ENCODE data around the gene FGF2. TPM values are rescaled to one million over a fixed set of nuclear protein-coding genes. Genes with fewer than 3 reads are reported as not detected.

The FGF2 gene
- polyA plus RNA-seq, 1 of the 3 experiments (the other 2 are of a cell fraction): 11.1 TPM

DNA sequence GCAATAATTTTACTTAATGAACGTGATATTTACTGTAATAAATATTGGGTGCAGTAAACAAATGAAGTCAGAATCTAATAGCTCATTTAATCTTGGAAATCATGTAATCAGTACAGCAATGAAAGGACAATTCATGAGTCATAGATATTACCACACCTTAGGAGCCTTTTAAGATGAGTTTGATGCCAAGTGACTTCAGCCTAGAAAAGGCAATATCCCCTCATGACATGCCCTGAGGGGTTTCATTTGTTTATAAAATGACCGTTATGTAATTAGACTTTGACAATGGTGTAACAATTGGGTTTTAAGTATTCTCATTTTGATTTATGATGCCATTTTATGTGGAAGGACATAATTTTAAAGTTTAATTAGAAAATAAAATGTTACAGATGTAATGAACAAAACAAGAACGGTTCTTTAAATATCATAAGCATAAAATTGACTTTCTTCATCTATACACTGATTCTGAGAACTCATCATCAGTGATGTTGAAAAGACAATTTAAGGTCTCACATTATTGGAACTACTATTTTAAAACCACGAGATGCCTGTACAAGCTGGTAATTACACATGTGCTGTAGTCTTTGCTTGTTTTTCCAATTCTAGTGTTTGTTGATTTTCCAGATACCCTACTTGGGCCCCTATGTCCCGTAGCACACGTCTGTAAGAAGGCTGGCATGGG is 5.0 kb downstream of the FGF2 start:
- ChIA-PET POLR2A (no interaction called here), CTCF (interaction anchor here (1.0 to 1.8 kb wide), 4 partner anchors 14 to 98 kb away, joined by 3 to 5 read pairs (median 4); no protein-coding TSS in a partner anchor)

DNA sequence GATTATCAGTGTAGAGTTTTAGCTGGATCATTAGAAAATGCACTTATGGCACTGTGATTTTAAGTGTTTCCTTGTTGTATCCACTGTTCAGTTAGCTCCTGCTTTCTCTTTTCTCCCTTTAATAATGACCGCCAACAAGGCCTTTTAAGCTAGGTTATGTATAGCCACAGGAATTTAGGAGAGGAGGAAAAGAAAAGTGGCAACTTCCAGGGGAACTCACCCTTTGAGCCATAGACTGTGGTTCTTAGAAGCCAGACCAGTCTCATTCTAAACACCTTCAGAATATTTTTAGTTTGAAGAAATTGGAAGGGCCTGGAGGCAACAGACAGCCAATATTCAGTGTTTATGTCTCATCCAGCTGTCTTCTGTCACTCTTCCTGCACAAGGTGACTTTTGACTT is 6.1 kb downstream of the FGF2 start:
- POLR2A ChIA-PET: no interaction called here

More for the DNA sequence above, 5.0 kb downstream of the FGF2 start:
- Histone ChIP-seq H3K9ac (no peak overlapping the region), H3K36me3 (replicated peaks in 1 of 2; ENCODE audit: control insufficient read depth in 1 of 2, insufficient read depth in 2 of 2, low read length in 1 of 2) (peaks cover 18 to 41% of the 10 kb centered on the region in 2 experiments), H3K9me3 (no peaks in the 10 kb centered on the region), H3K27ac (ENCODE audit: low read depth in 2 of 2, low read length in 1 of 2) (no peak overlapping the region), H3F3A (replicated peaks; ENCODE audit: insufficient read depth) (peaks cover 5% of the 10 kb centered on the region), H3K9me2 (no peaks in the 10 kb centered on the region), H3K27me3 (ENCODE audit: insufficient read depth) (no peaks in the 10 kb centered on the region), H3K4me1 (ENCODE audit: control insufficient read depth in 1 of 2, insufficient read depth in 2 of 2, low read depth in 1 of 2, low read length in 1 of 2) (peaks cover 5 to 11% of the 10 kb centered on the region in 2 experiments; a peak in 2 of 4 replicates), H3K4me2 (peak overlapping the region; percentile 29), H4K20me1 (ENCODE audit: insufficient read depth) (peaks cover 43% of the 10 kb centered on the region), H2AFZ (ENCODE audit: low read depth) (no peak overlapping the region), H3K4me3 (ENCODE audit: low read depth in 2 of 2, low read length in 1 of 2) (no peak overlapping the region; a peak in 1 of 4 replicates), H3K79me2 (ENCODE audit: insufficient read depth) (peaks cover 97% of the 10 kb centered on the region)
- DNase-seq: no peak
- TF ChIP-seq CHD2 (IDR thresholded peaks at IDR 0.05; ENCODE audit: low read length, partially characterized antibody) (no peak), NRF1 (IDR thresholded peaks at IDR 0.05; ENCODE audit: low read depth, low read length) (no peak), SIN3A (IDR thresholded peaks at IDR 0.05; ENCODE audit: borderline replicate concordance, low read depth, low read length) (no peak), GABPA (IDR thresholded peaks at IDR 0.05; ENCODE audit: low read depth) (no peak), FOSL2 (IDR thresholded peaks at IDR 0.05; ENCODE audit: borderline replicate concordance, low read depth) (0 out of 2 replicates have a peak, but pooled peaks have one; percentile 6), POLR2AphosphoS5 (IDR thresholded peaks at IDR 0.05; ENCODE audit: low read depth, low read length) (no peak)
- TF ChIP-seq, protein P1, sequence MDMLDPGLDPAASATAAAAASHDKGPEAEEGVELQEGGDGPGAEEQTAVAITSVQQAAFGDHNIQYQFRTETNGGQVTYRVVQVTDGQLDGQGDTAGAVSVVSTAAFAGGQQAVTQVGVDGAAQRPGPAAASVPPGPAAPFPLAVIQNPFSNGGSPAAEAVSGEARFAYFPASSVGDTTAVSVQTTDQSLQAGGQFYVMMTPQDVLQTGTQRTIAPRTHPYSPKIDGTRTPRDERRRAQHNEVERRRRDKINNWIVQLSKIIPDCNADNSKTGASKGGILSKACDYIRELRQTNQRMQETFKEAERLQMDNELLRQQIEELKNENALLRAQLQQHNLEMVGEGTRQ (IDR thresholded peaks at IDR 0.05; ENCODE audit: borderline replicate concordance, low read depth, low read length): no peak
- 79% methylated on average over 6 of the region's 6 CpGs for WGBS (ENCODE audit: low lambda C conversion rate)

More for the DNA sequence above, 6.1 kb downstream of the FGF2 start:
- H3K4me1 ChIP-seq (ENCODE audit: control insufficient read depth in 1 of 2, insufficient read depth in 2 of 2, low read depth in 1 of 2, low read length in 1 of 2): peaks cover 5 to 11% of the 10 kb centered on the region in 2 experiments; a peak in 2 of 4 replicates
- peak overlapping the region; percentile 29 for H3K4me2 ChIP-seq
- peaks cover 100% of the 10 kb centered on the region for H3K79me2 ChIP-seq (ENCODE audit: insufficient read depth)
- no peaks in the 10 kb centered on the region for H3K27me3 ChIP-seq (ENCODE audit: insufficient read depth)
- no peak for DNase-seq
- peaks cover 21 to 41% of the 10 kb centered on the region in 2 experiments for H3K36me3 ChIP-seq (replicated peaks in 1 of 2; ENCODE audit: control insufficient read depth in 1 of 2, insufficient read depth in 2 of 2, low read length in 1 of 2)
- no peaks in the 10 kb centered on the region for H3K9me3 ChIP-seq
- H3F3A ChIP-seq (replicated peaks; ENCODE audit: insufficient read depth): peaks cover 6% of the 10 kb centered on the region
- CTCF ChIA-PET: interaction anchor here (0.7 to 1.8 kb wide), 7 partner anchors 15 to 230 kb away, joined by 3 to 5 read pairs (median 3); no protein-coding TSS in a partner anchor
- H3K4me3 ChIP-seq (ENCODE audit: low read depth in 2 of 2, low read length in 1 of 2): no peak overlapping the region
- no peaks in the 10 kb centered on the region for H3K9me2 ChIP-seq
- TF ChIP-seq JUND (IDR thresholded peaks at IDR 0.05) (no peak), GABPA (IDR thresholded peaks at IDR 0.05; ENCODE audit: low read depth) (no peak), POLR2AphosphoS5 (IDR thresholded peaks at IDR 0.05; ENCODE audit: low read depth, low read length) (no peak), RFX5 (IDR thresholded peaks at IDR 0.05; ENCODE audit: low read length) (no peak), RXRA (IDR thresholded peaks at IDR 0.05; ENCODE audit: borderline replicate concordance, low read depth) (no peak), YY1 (IDR thresholded peaks at IDR 0.05; ENCODE audit: low read depth) (no peak), CHD2 (IDR thresholded peaks at IDR 0.05; ENCODE audit: low read length, partially characterized antibody) (no peak), MXI1 (IDR thresholded peaks at IDR 0.05; ENCODE audit: low read depth, low read length) (no peak)
- TF ChIP-seq, protein P2, sequence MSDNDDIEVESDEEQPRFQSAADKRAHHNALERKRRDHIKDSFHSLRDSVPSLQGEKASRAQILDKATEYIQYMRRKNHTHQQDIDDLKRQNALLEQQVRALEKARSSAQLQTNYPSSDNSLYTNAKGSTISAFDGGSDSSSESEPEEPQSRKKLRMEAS (IDR thresholded peaks at IDR 0.05; ENCODE audit: low read depth): no peak
- 100% methylated on average over 1 of the region's 1 CpG for WGBS (ENCODE audit: low lambda C conversion rate)
- H3K9ac ChIP-seq: no peak overlapping the region
- H3K27ac ChIP-seq (ENCODE audit: low read depth in 2 of 2, low read length in 1 of 2): 0 out of 4 replicates have a peak overlapping the region, but pooled peaks of 1 of the 2 experiments have one; percentile 9
- peaks cover 54% of the 10 kb centered on the region for H4K20me1 ChIP-seq (ENCODE audit: insufficient read depth)
- H2AFZ ChIP-seq (ENCODE audit: low read depth): no peak overlapping the region

Measured in SK-N-SH (cell line).